ENCODE results near the gene TBPL2.

DNA sequence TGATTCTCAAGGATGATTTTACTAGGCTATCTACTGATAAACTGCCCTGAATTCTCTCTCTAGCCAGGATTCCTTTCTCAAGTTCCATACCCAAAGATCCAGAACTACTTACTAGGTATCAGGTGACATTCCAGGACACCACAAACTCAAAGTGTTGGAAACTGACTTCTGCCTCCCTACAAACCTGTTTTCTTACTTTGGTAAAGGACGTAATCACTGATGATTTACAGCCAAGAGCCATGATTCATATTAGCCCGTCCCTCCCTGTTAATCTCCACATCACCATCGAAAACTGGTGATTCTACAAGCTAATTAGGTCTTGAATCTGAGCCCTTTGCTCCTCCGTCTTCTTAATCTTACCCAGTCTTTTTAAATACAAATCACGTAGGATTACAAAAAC is 27.7 kb downstream of the TBPL2 start:
- TF ChIP-seq POLR2A (IDR thresholded peaks at IDR 0.05; ENCODE audit: low read length): no peak
- TF ChIP-seq GATA1 (IDR thresholded peaks at IDR 0.05; ENCODE audit: low read depth, low read length): no peak
